H9 (cell line): ENCODE measurements around the gene MRPS23. TPM values are rescaled to one million over a fixed set of nuclear protein-coding genes. Genes with fewer than 3 reads are reported as not detected.

Source experiments
- DNase-seq: peaks from one replicate; pipeline ENCODE4 v3.0.0-alpha.2; 2017
- H2AFZ ChIP-seq: one replicate; pipeline ENCODE4 v1.6.1; 2013; ENCODE audit warnings: mild to moderate bottlenecking, low read length, control low read depth, moderate library complexity
- H2AK5ac ChIP-seq: 2 replicates; pipeline ENCODE4 v1.6.1; 2013; ENCODE audit warnings: low read length, control low read depth, mixed read lengths; ENCODE audit not compliant: insufficient read length
- H2BK120ac ChIP-seq: one replicate; pipeline ENCODE4 v1.6.1; 2013; ENCODE audit warnings: low read depth, mild to moderate bottlenecking, low read length, control low read depth, inconsistent platforms; ENCODE audit not compliant: poor library complexity, severe bottlenecking
- H2BK12ac ChIP-seq: 2 replicates; pipeline ENCODE4 v1.6.1; 2013; ENCODE audit warnings: low read length, control low read depth, mixed read lengths, low read depth; ENCODE audit not compliant: insufficient read length
- H2BK15ac ChIP-seq: 2 replicates; pipeline ENCODE4 v1.6.1; 2013; ENCODE audit warnings: low read depth, low read length, control low read depth
- H2BK20ac ChIP-seq: one replicate; pipeline ENCODE4 v1.6.1; 2013; ENCODE audit warnings: low read depth, mild to moderate bottlenecking, low read length, control low read depth, inconsistent platforms; ENCODE audit not compliant: poor library complexity, severe bottlenecking
- H2BK5ac ChIP-seq: 2 replicates; pipeline ENCODE4 v1.6.1; 2013; ENCODE audit warnings: low read length, control low read depth, mixed read lengths; ENCODE audit not compliant: insufficient read length
- H3K14ac ChIP-seq: 2 replicates; pipeline ENCODE4 v1.6.1; 2013; ENCODE audit warnings: low read length, control low read depth; ENCODE audit not compliant: insufficient read depth
- H3K18ac ChIP-seq: 2 replicates; pipeline ENCODE4 v1.6.1; 2013; ENCODE audit warnings: low read depth, mild to moderate bottlenecking, mixed read lengths, low read length, control low read depth; ENCODE audit not compliant: insufficient read length
- H3K23ac ChIP-seq: 2 replicates; pipeline ENCODE4 v1.6.1; 2013; ENCODE audit warnings: low read length, control low read depth, mixed read lengths, low read depth; ENCODE audit not compliant: insufficient read length
- H3K23me2 ChIP-seq: 2 replicates; pipeline ENCODE4 v1.6.1; 2013; ENCODE audit warnings: low read depth, mild to moderate bottlenecking, mixed read lengths, low read length, control low read depth; ENCODE audit not compliant: insufficient read length, poor library complexity, severe bottlenecking
- H3K27ac ChIP-seq: 2 replicates; pipeline ENCODE4 v1.5.1; 2013; ENCODE audit warnings: low read length, control low read depth, mixed read lengths, low read depth; ENCODE audit not compliant: insufficient read length
- H3K27me3 ChIP-seq: 2 replicates; pipeline ENCODE4 v1.6.1; 2013; ENCODE audit warnings: low read length, control low read depth, inconsistent platforms; ENCODE audit not compliant: insufficient read depth
- H3K4ac ChIP-seq: 2 replicates; pipeline ENCODE4 v1.6.1; 2013; ENCODE audit warnings: low read depth, mild to moderate bottlenecking, control low read depth, inconsistent platforms, low read length, moderate library complexity
- H3K4me1 ChIP-seq: 2 replicates; pipeline ENCODE4 v1.6.1; 2013; ENCODE audit warnings: low read length, control low read depth, inconsistent platforms; ENCODE audit not compliant: insufficient read depth
- H3K4me2 ChIP-seq: 2 replicates; pipeline ENCODE4 v1.6.1; 2013; ENCODE audit warnings: low read length, control low read depth, mixed read lengths; ENCODE audit not compliant: insufficient read length, insufficient read depth
- H3K56ac ChIP-seq: 2 replicates; pipeline ENCODE4 v1.6.1; 2013; ENCODE audit warnings: low read depth, mild to moderate bottlenecking, mixed read lengths, low read length, control low read depth; ENCODE audit not compliant: insufficient read length
- H3K79me1 ChIP-seq: 2 replicates; pipeline ENCODE4 v1.6.1; 2013; ENCODE audit warnings: low read depth, mild to moderate bottlenecking, moderate library complexity, low read length, control low read depth, inconsistent platforms; ENCODE audit not compliant: insufficient read depth, poor library complexity, severe bottlenecking
- H3K79me2 ChIP-seq: 2 replicates; pipeline ENCODE4 v1.6.1; 2013; ENCODE audit warnings: low read length, control low read depth, inconsistent platforms; ENCODE audit not compliant: insufficient read depth
- H3K9ac ChIP-seq: 2 replicates; pipeline ENCODE4 v1.6.1; 2013; ENCODE audit warnings: low read length, control low read depth, mixed read lengths; ENCODE audit not compliant: insufficient read length; ENCODE audit errors: extremely low read depth
- H3K9me3 ChIP-seq: one replicate; pipeline ENCODE4 v1.6.1; 2013; ENCODE audit warnings: low read depth, low read length, inconsistent platforms; ENCODE audit not compliant: control insufficient read depth
- H3T11ph ChIP-seq: one replicate; pipeline ENCODE4 v1.6.1; 2013; ENCODE audit warnings: mild to moderate bottlenecking, low read length, control low read depth, inconsistent platforms
- H4K20me1 ChIP-seq: one replicate; pipeline ENCODE4 v1.6.1; 2013; ENCODE audit not compliant: control insufficient read depth, insufficient read length, insufficient read depth
- H4K5ac ChIP-seq: 2 replicates; pipeline ENCODE4 v1.6.1; 2013; ENCODE audit warnings: low read depth, mild to moderate bottlenecking, mixed read lengths, low read length, control low read depth; ENCODE audit not compliant: insufficient read length
- H4K8ac ChIP-seq: replicated peaks from 2 replicates; pipeline ENCODE4 v1.6.1; 2013; ENCODE audit warnings: low read length, control low read depth, mixed read lengths, low read depth; ENCODE audit not compliant: insufficient read length
- H4K91ac ChIP-seq: 2 replicates; pipeline ENCODE4 v1.6.1; 2013; ENCODE audit warnings: low read depth, mild to moderate bottlenecking, moderate library complexity, mixed read lengths, low read length, control low read depth; ENCODE audit not compliant: insufficient read length
- H3K27ac Mint-ChIP-seq, 3 experiments: 2 replicates in 2 of 3; 3 replicates in 1 of 3; pipeline ENCODE4 v1.8.0; 2020 to 2021; ENCODE audit warnings: mixed read lengths in 3 of 3, mild to moderate bottlenecking in 1 of 3, moderate library complexity in 1 of 3
- H3K27me3 Mint-ChIP-seq: 2 replicates; pipeline ENCODE4 v1.8.0; 2021; ENCODE audit warnings: low read depth, mild to moderate bottlenecking, moderate library complexity, mixed read lengths
- H3K36me3 Mint-ChIP-seq, 3 experiments: 2 replicates in 2 of 3; 3 replicates in 1 of 3; pipeline ENCODE4 v1.8.0; 2020 to 2021; ENCODE audit warnings: low read depth in 3 of 3, mixed read lengths in 3 of 3; ENCODE audit not compliant: insufficient read depth in 1 of 3
- H3K4me1 Mint-ChIP-seq, 2 experiments: 2 replicates each; pipeline ENCODE4 v1.8.0; 2020; ENCODE audit warnings: mixed read lengths in 2 of 2
- H3K4me3 Mint-ChIP-seq, 2 experiments: 2 replicates in 1 of 2; 3 replicates in 1 of 2; pipeline ENCODE4 v1.8.0; 2020 to 2021; ENCODE audit warnings: mild to moderate bottlenecking in 2 of 2, mixed read lengths in 2 of 2, moderate library complexity in 1 of 2
- H3K9me3 Mint-ChIP-seq, 2 experiments: 2 replicates in 1 of 2; 3 replicates in 1 of 2; pipeline ENCODE4 v1.8.0; 2020; ENCODE audit warnings: mild to moderate bottlenecking in 2 of 2, mixed read lengths in 2 of 2, moderate library complexity in 1 of 2
- CTCF ChIP-seq: fragments of 200-600 bp; sonication (generic); conservative IDR thresholded peaks from 3 replicates; pipeline ENCODE4 v1.8.0; 2021; ENCODE audit warnings: antibody characterized with exemption, mild to moderate bottlenecking
- WGBS: extraction: QIAGEN DNeasy Blood & Tissue Kit; methylation state at CpG from one replicate; pipeline ENCODE4 v1.1.7; 2013; ENCODE audit warnings: missing lambda C conversion rate, low lambda C conversion rate, mixed read lengths; ENCODE audit not compliant: insufficient read length; ENCODE audit errors: extremely low coverage; 5-methylcytosine and 5-hydroxymethylcytosine counted together
- total RNA-seq: library from RNA; stranded (reverse); gene quantifications from 2 replicates; pipeline ENCODE4 v1.2.1, GENCODE V29; 2021

MRPS23 gene
- total RNA-seq, 1 experiment from 2014 or later: 62.0 TPM

- Histone ChIP-seq H4K8ac (no peak overlapping the region), H3K27me3 (no peaks in the 10 kb centered on the region), H2BK120ac (no peak overlapping the region), H3K4me1 (no peaks in the 10 kb centered on the region), H2BK5ac (no peak overlapping the region), H3K23ac (no peak overlapping the region), H3K4me2 (no peak overlapping the region), H3K79me1 (no peaks in the 10 kb centered on the region), H3K9ac (no peak overlapping the region), H4K20me1 (no peaks in the 10 kb centered on the region), H3K14ac (no peak overlapping the region), H3K23me2 (no peaks in the 10 kb centered on the region), H3K9me3 (no peaks in the 10 kb centered on the region), H2AFZ (no peak overlapping the region), H3T11ph (no peak overlapping the region), H3K56ac (no peak overlapping the region), H3K18ac (no peak overlapping the region), H4K5ac (no peak overlapping the region), H2BK20ac (no peak overlapping the region), H2BK15ac (no peak overlapping the region), H2BK12ac (no peak overlapping the region), H2AK5ac (no peak overlapping the region), H3K79me2 (no peaks in the 10 kb centered on the region), H4K91ac (no peak overlapping the region), H3K27ac (no peak overlapping the region), H3K4ac (no peak overlapping the region)
- Mint-ChIP-seq H3K4me1 (no peaks in the 10 kb centered on the region), H3K4me3 (no peak overlapping the region), H3K27ac (no peak overlapping the region), H3K36me3 (no peaks in the 10 kb centered on the region), H3K9me3 (peaks cover 0 to 2% of the 10 kb centered on the region in 2 experiments; a peak in 2 of 5 replicates), H3K27me3 (peaks cover 14% of the 10 kb centered on the region)
- no peak for TF ChIP-seq CTCF
- no CpG with 5 or more reads among the region's 2 CpGs for WGBS
- DNase-seq: no peak
Observed at GRCh38 chr17:57794841-57795240, 55.0 kb downstream of the MRPS23 start.
